PC-3 (cell line): ENCODE measurements around the gene MCUB. TPM values are rescaled to one million over a fixed set of nuclear protein-coding genes. Genes with fewer than 3 reads are reported as not detected.

ENCODE experiments used
- ATAC-seq: fragments of 200-7000 bp; cut with Tn5 transposase; 2 replicates; pipeline ENCODE4 v1.9.1; 2020; ENCODE audit warnings: mild to moderate bottlenecking, moderate library complexity
- BruUV-seq: library from RNA; stranded (reverse); fragments of 400-500 nt; replicated peaks from 2 replicates; lab custom pipeline; 2021; lab: Mats Ljungman, UMichigan
- CTCF ChIA-PET: fragments of 300-600 bp; sonication (Branson Sonifier 250); formaldehyde crosslinking; loops from one replicate; lab custom pipeline; 2022; ENCODE audit warnings: antibody characterized with exemption; lab: Charles Lee
- POLR2A ChIA-PET: fragments of 300-600 bp; sonication (Branson Sonifier 250); formaldehyde crosslinking; loops from one replicate; lab custom pipeline; 2022; ENCODE audit warnings: antibody characterized with exemption; ENCODE audit not compliant: unreplicated experiment; lab: Charles Lee
- DNase-seq: peaks from one replicate; pipeline ENCODE4 v3.0.0-alpha.2; 2015
- H2AFZ ChIP-seq: fragments of 300-600 bp; sonication (generic); 2 replicates; pipeline ENCODE4 v1.6.0; 2016; ENCODE audit warnings: antibody characterized with exemption, low read length
- H3F3A ChIP-seq: fragments of 300-600 bp; sonication (generic); one replicate; pipeline ENCODE4 v1.6.0; 2017; ENCODE audit warnings: antibody characterized with exemption, low read length, control low read depth, mild to moderate bottlenecking; ENCODE audit not compliant: unreplicated experiment
- H3K27ac ChIP-seq: fragments of 300-600 bp; sonication (generic); 2 replicates; pipeline ENCODE4 v1.5.1; 2016; ENCODE audit warnings: mild to moderate bottlenecking, low read length
- H3K27me3 ChIP-seq: fragments of 300-600 bp; sonication (generic); 2 replicates; pipeline ENCODE4 v1.6.1; 2016; ENCODE audit warnings: low read length, mixed read lengths
- H3K36me3 ChIP-seq: fragments of 300-600 bp; sonication (generic); 2 replicates; pipeline ENCODE4 v1.6.1; 2016; ENCODE audit warnings: low read depth, mixed run types, low read length, mixed read lengths
- H3K4me1 ChIP-seq: fragments of 300-600 bp; sonication (generic); 2 replicates; pipeline ENCODE4 v1.5.1; 2016; ENCODE audit warnings: low read length; ENCODE audit not compliant: insufficient read depth
- H3K4me2 ChIP-seq: fragments of 300-600 bp; sonication (generic); 2 replicates; pipeline ENCODE4 v1.6.0; 2016; ENCODE audit warnings: low read length
- H3K4me3 ChIP-seq: fragments of 300-600 bp; sonication (generic); 2 replicates; pipeline ENCODE4 v1.5.1; 2016; ENCODE audit warnings: mild to moderate bottlenecking, low read length, mixed read lengths
- H3K79me2 ChIP-seq: fragments of 300-600 bp; sonication (generic); 2 replicates; pipeline ENCODE4 v1.6.1; 2017; ENCODE audit warnings: low read length, mixed read lengths
- H3K9ac ChIP-seq: fragments of 300-600 bp; sonication (generic); 2 replicates; pipeline ENCODE4 v1.6.0; 2016; ENCODE audit warnings: mild to moderate bottlenecking, low read length
- H3K9me2 ChIP-seq: fragments of 300-600 bp; sonication (generic); replicated peaks from 2 replicates; pipeline ENCODE4 v1.6.1; 2016; ENCODE audit warnings: mixed run types, low read length, mixed read lengths
- H3K9me3 ChIP-seq: fragments of 300-600 bp; sonication (generic); 2 replicates; pipeline ENCODE4 v1.6.1; 2016; ENCODE audit warnings: low read length, mixed read lengths
- H4K20me1 ChIP-seq: fragments of 300-600 bp; sonication (generic); 2 replicates; pipeline ENCODE4 v1.6.1; 2016; ENCODE audit warnings: low read length, mixed read lengths
- EZH2 ChIP-seq: fragments of 300-600 bp; sonication (generic); IDR thresholded peaks from one replicate; pipeline ENCODE4 v1.6.1; 2017; ENCODE audit warnings: antibody characterized with exemption, mild to moderate bottlenecking, low read length; ENCODE audit not compliant: unreplicated experiment
- EZH2phosphoT487 ChIP-seq: fragments of 300-600 bp; sonication (generic); IDR thresholded peaks from 2 replicates; pipeline ENCODE4 v1.6.1; 2018; ENCODE audit warnings: mild to moderate bottlenecking, antibody characterized with exemption, low read length, borderline replicate concordance
- intact Hi-C: fragments of 100-400 bp; cut with micrococcal nuclease; formaldehyde crosslinking; loops from 2 replicates; pipeline ENCODE4 v1.9.0; 2023
- total RNA-seq: library from RNA; depleted of rRNA; stranded (reverse); fragments of >200 nt; gene quantifications from 2 replicates; pipeline ENCODE4 v1.2.3, GENCODE V29; 2014
- TF ChIP-seq, protein P1 (sequence below): fragments of 300-600 bp; sonication (generic); conservative IDR thresholded peaks from 2 replicates; pipeline ENCODE4 v1.5.1; 2017; ENCODE audit warnings: antibody characterized with exemption, low read depth, mild to moderate bottlenecking, low read length

Gene MCUB
- total RNA-seq, 1 experiment from 2014 or later: 18.4 TPM

- Histone ChIP-seq H4K20me1 (no peaks in the 10 kb centered on the region), H2AFZ (no peak overlapping the region), H3K27me3 (no peaks in the 10 kb centered on the region), H3K4me2 (no peak overlapping the region), H3K36me3 (peaks cover 12% of the 10 kb centered on the region), H3F3A (no peaks in the 10 kb centered on the region), H3K4me3 (no peak overlapping the region), H3K9me2 (no peaks in the 10 kb centered on the region), H3K27ac (no peak overlapping the region), H3K9me3 (no peaks in the 10 kb centered on the region), H3K79me2 (no peaks in the 10 kb centered on the region), H3K9ac (no peak overlapping the region), H3K4me1 (peaks cover 8% of the 10 kb centered on the region)
- POLR2A ChIA-PET: no interaction called here
- CTCF ChIA-PET: no interaction called here
- no peak for DNase-seq
- intact Hi-C loops: loop anchor here (5.0 kb wide), 1 partner anchor 112 kb away; no protein-coding TSS in a partner anchor
- no TSS peak for BruUV-seq
- no peak for TF ChIP-seq EZH2
- TF ChIP-seq EZH2phosphoT487: no peak
- TF ChIP-seq, protein P1, sequence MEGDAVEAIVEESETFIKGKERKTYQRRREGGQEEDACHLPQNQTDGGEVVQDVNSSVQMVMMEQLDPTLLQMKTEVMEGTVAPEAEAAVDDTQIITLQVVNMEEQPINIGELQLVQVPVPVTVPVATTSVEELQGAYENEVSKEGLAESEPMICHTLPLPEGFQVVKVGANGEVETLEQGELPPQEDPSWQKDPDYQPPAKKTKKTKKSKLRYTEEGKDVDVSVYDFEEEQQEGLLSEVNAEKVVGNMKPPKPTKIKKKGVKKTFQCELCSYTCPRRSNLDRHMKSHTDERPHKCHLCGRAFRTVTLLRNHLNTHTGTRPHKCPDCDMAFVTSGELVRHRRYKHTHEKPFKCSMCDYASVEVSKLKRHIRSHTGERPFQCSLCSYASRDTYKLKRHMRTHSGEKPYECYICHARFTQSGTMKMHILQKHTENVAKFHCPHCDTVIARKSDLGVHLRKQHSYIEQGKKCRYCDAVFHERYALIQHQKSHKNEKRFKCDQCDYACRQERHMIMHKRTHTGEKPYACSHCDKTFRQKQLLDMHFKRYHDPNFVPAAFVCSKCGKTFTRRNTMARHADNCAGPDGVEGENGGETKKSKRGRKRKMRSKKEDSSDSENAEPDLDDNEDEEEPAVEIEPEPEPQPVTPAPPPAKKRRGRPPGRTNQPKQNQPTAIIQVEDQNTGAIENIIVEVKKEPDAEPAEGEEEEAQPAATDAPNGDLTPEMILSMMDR: no peak
- ATAC-seq: no peak
Observed at GRCh38 chr4:109545401-109545800, 14.6 kb upstream of the MCUB start.

GRCh38 chr4:109547394-109547793 lies 12.7 kb upstream of the MCUB start:
- H3K27me3 ChIP-seq: no peaks in the 10 kb centered on the region
- no peak overlapping the region for H2AFZ ChIP-seq
- no peaks in the 10 kb centered on the region for H3K9me2 ChIP-seq
- CTCF ChIA-PET: no interaction called here
- no peaks in the 10 kb centered on the region for H3F3A ChIP-seq
- H3K4me2 ChIP-seq: no peak overlapping the region
- BruUV-seq: no TSS peak
- peaks cover 8% of the 10 kb centered on the region for H3K4me1 ChIP-seq
- ATAC-seq (no peak), DNase-seq (no peak)
- POLR2A ChIA-PET: interaction anchor here (0.5 to 0.6 kb wide), 2 partner anchors 38 to 899 kb away, joined by 3 to 5 read pairs; no protein-coding TSS in a partner anchor
- intact Hi-C loops: loop anchor here (5.0 kb wide), 1 partner anchor 110 kb away; no protein-coding TSS in a partner anchor
- no peak overlapping the region for H3K4me3 ChIP-seq
- H3K9me3 ChIP-seq: no peaks in the 10 kb centered on the region
- TF ChIP-seq, protein P1: no peak
- TF ChIP-seq EZH2 (no peak), EZH2phosphoT487 (no peak)
- no peaks in the 10 kb centered on the region for H4K20me1 ChIP-seq
- H3K27ac ChIP-seq: no peak overlapping the region
- peaks cover 12% of the 10 kb centered on the region for H3K36me3 ChIP-seq
- H3K9ac ChIP-seq: no peak overlapping the region
- no peaks in the 10 kb centered on the region for H3K79me2 ChIP-seq

DNA sequence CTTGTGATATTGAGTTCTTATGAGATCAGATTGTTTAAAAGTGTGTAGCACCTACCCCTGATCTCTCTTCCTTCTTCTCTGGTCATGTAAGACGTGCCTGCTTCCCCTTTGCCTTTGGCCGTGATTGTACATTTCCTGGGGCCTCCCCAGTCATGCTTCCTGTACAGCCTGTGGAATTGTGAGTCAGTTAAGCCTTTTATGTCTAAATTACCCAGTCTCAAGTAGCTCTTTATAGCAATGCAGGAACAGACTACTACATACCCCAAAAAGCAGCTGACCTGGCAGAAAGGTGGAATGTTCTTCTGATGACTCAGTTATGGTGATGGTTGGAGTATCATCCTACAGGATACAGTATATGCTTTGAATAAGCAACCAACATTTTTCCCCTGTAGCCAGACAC lies 11.4 kb upstream of the MCUB start:
- no peaks in the 10 kb centered on the region for H3K27me3 ChIP-seq
- peak overlapping the region; percentile 49; the same call in 1 of the 2 replicates for H3K27ac ChIP-seq
- ChIA-PET POLR2A (no interaction called here), CTCF (no interaction called here)
- no peak overlapping the region for H3K4me3 ChIP-seq
- H3K9me3 ChIP-seq: no peaks in the 10 kb centered on the region
- no TSS peak for BruUV-seq
- 0 out of 2 replicates have a peak overlapping the region, but pooled peaks have one; percentile 6 for H3K4me2 ChIP-seq
- no peaks in the 10 kb centered on the region for H3K79me2 ChIP-seq
- H3K9ac ChIP-seq: no peak overlapping the region
- peaks cover 8% of the 10 kb centered on the region for H3K4me1 ChIP-seq
- ATAC-seq (peak; percentile 92), DNase-seq (peak; percentile 76)
- H3F3A ChIP-seq: no peaks in the 10 kb centered on the region
- TF ChIP-seq EZH2phosphoT487: no peak
- no peak for TF ChIP-seq EZH2
- TF ChIP-seq, protein P1: no peak
- H3K36me3 ChIP-seq: peaks cover 12% of the 10 kb centered on the region
- intact Hi-C loops: loop anchor here (5.0 kb wide), 1 partner anchor 109 kb away; no protein-coding TSS in a partner anchor
- H3K9me2 ChIP-seq: no peaks in the 10 kb centered on the region
- H2AFZ ChIP-seq: no peak overlapping the region
- no peaks in the 10 kb centered on the region for H4K20me1 ChIP-seq
